ENCODE data around the gene ABCC1.

GRCh38 chr16:16041196-16041892, 91.9 kb downstream of the ABCC1 start:
- TF ChIP-seq, protein P1, sequence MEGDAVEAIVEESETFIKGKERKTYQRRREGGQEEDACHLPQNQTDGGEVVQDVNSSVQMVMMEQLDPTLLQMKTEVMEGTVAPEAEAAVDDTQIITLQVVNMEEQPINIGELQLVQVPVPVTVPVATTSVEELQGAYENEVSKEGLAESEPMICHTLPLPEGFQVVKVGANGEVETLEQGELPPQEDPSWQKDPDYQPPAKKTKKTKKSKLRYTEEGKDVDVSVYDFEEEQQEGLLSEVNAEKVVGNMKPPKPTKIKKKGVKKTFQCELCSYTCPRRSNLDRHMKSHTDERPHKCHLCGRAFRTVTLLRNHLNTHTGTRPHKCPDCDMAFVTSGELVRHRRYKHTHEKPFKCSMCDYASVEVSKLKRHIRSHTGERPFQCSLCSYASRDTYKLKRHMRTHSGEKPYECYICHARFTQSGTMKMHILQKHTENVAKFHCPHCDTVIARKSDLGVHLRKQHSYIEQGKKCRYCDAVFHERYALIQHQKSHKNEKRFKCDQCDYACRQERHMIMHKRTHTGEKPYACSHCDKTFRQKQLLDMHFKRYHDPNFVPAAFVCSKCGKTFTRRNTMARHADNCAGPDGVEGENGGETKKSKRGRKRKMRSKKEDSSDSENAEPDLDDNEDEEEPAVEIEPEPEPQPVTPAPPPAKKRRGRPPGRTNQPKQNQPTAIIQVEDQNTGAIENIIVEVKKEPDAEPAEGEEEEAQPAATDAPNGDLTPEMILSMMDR (IDR thresholded peaks at IDR 0.05), result no peak
- no peak for TF ChIP-seq POLR2A (IDR thresholded peaks at IDR 0.05)

All from adrenal gland (tissue), 5 donors.